ENCODE measurements around the gene SETD4. TPM values are rescaled to one million over a fixed set of nuclear protein-coding genes. Genes with fewer than 3 reads are reported as not detected.

Gene SETD4
- total RNA-seq, 1 donor from 2014 or later, result 10.6 TPM

DNA sequence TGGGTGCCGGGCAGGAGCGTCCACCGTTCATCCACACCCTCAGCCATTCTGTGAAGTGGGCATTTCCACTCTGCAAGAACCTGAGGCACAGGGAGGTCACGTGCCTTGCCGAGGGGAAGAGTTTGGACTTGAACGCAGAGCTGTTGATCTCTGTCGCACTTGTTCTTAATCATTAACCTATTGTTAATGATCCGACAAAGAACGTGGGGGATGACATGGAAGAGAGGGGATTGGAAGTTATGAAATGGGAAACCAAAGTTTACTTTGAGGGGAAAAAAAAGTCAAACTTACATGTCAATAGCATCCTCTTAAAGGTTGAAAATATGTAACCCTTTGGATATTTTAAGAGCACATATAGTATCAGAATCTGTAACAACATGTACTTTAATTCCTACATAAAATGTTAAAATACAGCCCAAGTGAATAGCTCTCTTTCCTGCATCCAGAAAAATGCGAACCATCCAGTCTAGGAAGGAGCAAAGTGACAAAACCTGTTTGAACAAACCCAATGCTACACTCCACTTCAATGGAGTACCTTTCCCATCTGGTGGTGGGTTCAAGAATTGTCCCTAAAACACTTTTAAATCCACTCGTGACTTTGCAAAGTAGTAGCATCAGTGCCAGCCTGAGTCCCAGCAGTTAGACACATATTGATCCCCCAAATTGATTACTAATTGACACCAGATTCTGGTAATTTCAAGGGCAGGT, 75.5 kb downstream of the SETD4 start:
- DNase-seq (ENCODE audit: low spot score), result no peak
- intact Hi-C loops (cut with DNase I), result no loop called here

Other genes with a start within 250 kb of the SETD4 start
- 24.1 TPM for gene CBR1, start 9.5 kb upstream of the SETD4 start, total RNA-seq
- gene CBR3, start 74.6 kb upstream of the SETD4 start, total RNA-seq, result 2.1 TPM
- gene DOP1B, start 96.3 kb upstream of the SETD4 start, total RNA-seq, result 7.6 TPM

Measured in cardiac septum (tissue), 1 donor.